Activated CD8-positive, alpha-beta T cell treated with anti-CD3 and anti-CD28 coated beads, Interleukin-2, amount 10 ng/mL, durations not matched to agents 7 days and 5 days (primary cell): Measurements from ENCODE around the gene ITPRID1. TPM values are rescaled to one million over a fixed set of nuclear protein-coding genes. Genes with fewer than 3 reads are reported as not detected.

Experiments
- ATAC-seq: fragments of 150-1000 bp; cut with Tn5 transposase; one replicate; pipeline ENCODE4 v1.10.0; 2021; ENCODE audit warnings: moderate library complexity
- CTCF ChIA-PET: fragments of 350-600 bp; sonication (Branson Sonifier 250); formaldehyde crosslinking; loops from one replicate; lab custom pipeline; 2021; ENCODE audit warnings: antibody characterized with exemption; lab: Charles Lee
- POLR2A ChIA-PET: fragments of 350-600 bp; sonication (Branson Sonifier 250); formaldehyde crosslinking; loops from one replicate; lab custom pipeline; 2021; ENCODE audit warnings: antibody characterized with exemption; lab: Charles Lee
- DNase-seq: peaks from one replicate; pipeline ENCODE4 v3.0.0-alpha.2; 2020
- H3K27ac Mint-ChIP-seq: one replicate; pipeline ENCODE4 v1.8.0; 2021; ENCODE audit warnings: mild to moderate bottlenecking, mixed read lengths
- H3K27me3 Mint-ChIP-seq: one replicate; pipeline ENCODE4 v1.8.0; 2021; ENCODE audit warnings: low read depth, mixed read lengths
- H3K36me3 Mint-ChIP-seq: one replicate; pipeline ENCODE4 v1.8.0; 2021; ENCODE audit warnings: low read depth, mixed read lengths
- H3K4me1 Mint-ChIP-seq: one replicate; pipeline ENCODE4 v1.8.0; 2021; ENCODE audit warnings: low read depth, mixed read lengths
- H3K4me3 Mint-ChIP-seq: one replicate; pipeline ENCODE4 v1.8.0; 2021; ENCODE audit warnings: mild to moderate bottlenecking, mixed read lengths
- H3K9me3 Mint-ChIP-seq: one replicate; pipeline ENCODE4 v1.8.0; 2022; ENCODE audit warnings: mixed read lengths; ENCODE audit not compliant: insufficient read depth
- total RNA-seq, 2 experiments: library from RNA; stranded (reverse); gene quantifications; one replicate each; pipeline ENCODE4 v1.2.3, GENCODE V29; 2021

The ITPRID1 gene
- total RNA-seq, 2 experiments from 2014 or later, result not detected

DNA sequence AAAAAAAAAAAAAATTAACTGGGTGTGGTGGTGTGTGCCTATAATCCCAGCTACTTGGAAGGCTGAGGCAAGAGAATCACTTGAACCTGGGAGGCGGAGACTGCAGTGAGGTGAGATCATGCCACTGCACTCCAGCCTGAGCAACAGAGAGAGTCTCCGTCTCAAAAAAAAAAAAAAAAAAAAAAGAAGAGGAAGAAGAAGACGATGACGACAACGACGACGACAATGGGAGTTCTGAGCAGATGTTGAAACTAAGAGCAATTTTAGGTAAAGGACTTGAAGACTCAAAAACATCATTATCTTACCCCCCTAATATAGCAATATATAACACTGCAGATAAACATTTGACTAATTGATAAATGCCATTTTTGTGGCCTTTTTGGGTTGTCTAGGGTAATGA is 133.6 kb downstream of the ITPRID1 start:
- POLR2A ChIA-PET, result interaction anchor here (0.6 kb wide), 1 partner anchor 526 kb away, joined by 3 read pairs; no protein-coding TSS in a partner anchor
- Mint-ChIP-seq H3K4me1 (no peaks in the 10 kb centered on the region), H3K36me3 (no peaks in the 10 kb centered on the region), H3K27me3 (no peaks in the 10 kb centered on the region), H3K4me3 (no peak overlapping the region), H3K9me3 (no peaks in the 10 kb centered on the region), H3K27ac (no peak overlapping the region)
- CTCF ChIA-PET, result no interaction called here
- DNase-seq, result no peak
- ATAC-seq, result no peak

DNA sequence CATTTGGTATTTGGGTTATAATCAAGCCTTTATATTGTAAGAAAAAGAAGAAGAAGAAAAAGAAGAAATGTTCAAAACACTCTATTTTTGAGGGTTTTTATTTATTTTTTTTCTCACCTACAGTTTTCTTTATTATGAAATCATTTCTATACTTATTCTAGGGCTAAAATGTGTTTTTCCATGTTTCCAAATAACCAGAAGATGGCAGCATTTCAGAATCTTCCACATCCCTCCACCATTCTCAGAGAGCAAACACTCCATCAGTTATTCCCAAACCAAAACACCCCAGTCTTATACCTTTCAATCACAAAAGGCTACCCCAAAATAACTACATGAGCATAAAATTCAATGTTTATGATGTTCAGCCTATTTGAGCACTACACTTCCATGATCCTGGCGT is 134.4 kb downstream of the ITPRID1 start:
- Mint-ChIP-seq H3K4me1 (no peaks in the 10 kb centered on the region), H3K27ac (no peak overlapping the region), H3K27me3 (no peaks in the 10 kb centered on the region), H3K4me3 (no peak overlapping the region), H3K36me3 (no peaks in the 10 kb centered on the region), H3K9me3 (no peaks in the 10 kb centered on the region)
- POLR2A ChIA-PET, result no interaction called here
- CTCF ChIA-PET, result no interaction called here
- no peak for DNase-seq
- no peak for ATAC-seq

DNA sequence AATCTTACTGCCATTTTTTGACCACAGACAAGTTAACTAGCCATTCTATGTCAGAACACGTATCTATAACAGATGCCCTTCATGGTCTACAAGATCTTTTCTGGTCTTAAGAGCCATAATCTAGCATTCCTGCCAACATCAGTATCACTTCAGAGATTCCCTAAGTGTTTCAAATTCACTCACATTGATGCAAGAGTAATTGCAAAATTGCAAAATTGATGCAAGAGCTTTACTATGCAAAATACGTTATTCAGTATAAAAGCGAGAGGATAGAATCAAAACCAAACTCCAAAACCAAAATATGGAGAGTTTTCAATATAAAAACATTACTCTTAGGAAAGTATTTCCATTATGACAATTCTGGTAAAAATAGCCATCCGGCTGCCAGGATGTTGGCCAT is 135.0 kb downstream of the ITPRID1 start:
- CTCF ChIA-PET, result no interaction called here
- no peaks in the 10 kb centered on the region for H3K9me3 Mint-ChIP-seq
- H3K4me1 Mint-ChIP-seq, result no peaks in the 10 kb centered on the region
- no peaks in the 10 kb centered on the region for H3K27me3 Mint-ChIP-seq
- no peaks in the 10 kb centered on the region for H3K36me3 Mint-ChIP-seq
- H3K27ac Mint-ChIP-seq, result no peak overlapping the region
- ATAC-seq (no peak), DNase-seq (no peak)
- POLR2A ChIA-PET, result no interaction called here
- no peak overlapping the region for H3K4me3 Mint-ChIP-seq

DNA sequence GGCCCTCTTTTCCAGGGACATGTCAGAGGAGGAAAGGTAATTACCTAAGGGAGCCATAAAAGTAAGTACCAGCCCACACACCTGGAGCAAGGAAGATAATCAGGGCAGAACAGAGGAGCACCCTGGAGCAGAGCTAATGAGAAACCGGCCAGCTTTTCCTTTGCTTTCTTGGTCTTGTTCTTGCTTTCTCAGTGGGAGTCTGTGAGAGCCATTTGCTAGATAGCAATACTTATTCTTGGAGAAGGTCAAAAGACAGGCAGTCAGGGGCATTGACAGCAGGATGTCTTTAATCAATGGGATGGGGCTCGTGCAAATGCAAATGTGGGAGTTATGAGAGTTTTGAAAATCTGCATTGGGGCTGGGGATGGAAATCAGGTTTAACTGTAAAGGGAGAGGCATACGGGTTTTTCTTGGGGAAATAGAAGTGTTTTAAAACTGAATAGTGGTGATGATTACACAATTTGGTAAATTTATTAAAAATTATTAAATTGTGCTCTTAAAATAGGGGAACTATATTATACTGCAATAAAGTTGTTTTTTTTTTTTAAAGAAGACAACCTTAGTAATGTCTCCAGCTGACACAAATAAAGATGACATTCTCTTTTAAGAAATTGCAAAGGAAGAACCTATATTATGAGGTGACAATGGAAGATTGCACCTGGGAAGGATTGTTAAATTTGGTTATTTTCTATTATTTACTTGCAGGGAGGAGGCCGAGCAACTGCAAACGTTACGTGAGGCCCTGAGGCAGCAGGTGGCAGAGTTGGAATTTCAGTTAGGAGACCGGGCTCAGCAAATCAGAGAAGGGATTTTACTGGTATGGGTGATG is 137.6 kb downstream of the ITPRID1 start:
- Mint-ChIP-seq H3K36me3 (no peaks in the 10 kb centered on the region), H3K27ac (no peak overlapping the region), H3K9me3 (no peaks in the 10 kb centered on the region), H3K4me1 (no peaks in the 10 kb centered on the region), H3K27me3 (no peaks in the 10 kb centered on the region), H3K4me3 (no peak overlapping the region)
- ATAC-seq (no peak), DNase-seq (no peak)
- ChIA-PET POLR2A (no interaction called here), CTCF (no interaction called here)

DNA sequence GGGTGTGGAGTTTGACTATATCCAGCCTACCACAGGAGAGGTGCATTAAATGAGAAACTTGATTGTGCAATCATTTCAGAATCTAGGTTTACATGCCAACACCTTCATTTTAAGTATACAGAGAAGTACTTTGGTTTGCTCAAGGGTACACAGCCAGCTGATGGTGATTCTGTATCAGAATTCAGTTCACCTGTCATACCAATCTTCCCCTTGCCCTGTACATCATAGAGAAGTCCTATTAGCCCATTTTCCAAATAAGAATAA is 138.1 kb downstream of the ITPRID1 start:
- Mint-ChIP-seq H3K27me3 (no peaks in the 10 kb centered on the region), H3K36me3 (no peaks in the 10 kb centered on the region), H3K4me1 (no peaks in the 10 kb centered on the region), H3K27ac (no peak overlapping the region), H3K9me3 (no peaks in the 10 kb centered on the region), H3K4me3 (no peak overlapping the region)
- POLR2A ChIA-PET, result no interaction called here
- DNase-seq (no peak), ATAC-seq (no peak)
- CTCF ChIA-PET, result no interaction called here

DNA sequence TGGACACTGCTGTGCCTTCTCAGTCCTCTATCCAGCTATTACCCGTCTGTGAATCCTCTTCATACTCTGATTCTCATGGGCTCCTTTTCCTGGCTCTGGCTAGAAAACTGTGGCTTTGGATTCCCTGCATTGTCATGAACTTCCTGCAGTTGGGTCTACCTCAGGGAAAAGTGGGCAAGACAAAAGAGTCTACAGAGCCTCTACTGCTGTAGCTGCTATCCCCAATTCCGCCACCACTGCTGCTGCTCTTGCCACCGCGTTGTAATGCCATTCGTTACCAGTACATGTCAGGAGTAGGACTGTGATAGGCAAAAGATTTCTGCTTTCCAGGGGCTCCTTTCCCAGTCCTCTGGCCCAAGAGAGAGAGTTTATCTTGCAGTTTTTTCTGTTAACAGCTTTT is 149.2 kb downstream of the ITPRID1 start:
- POLR2A ChIA-PET, result no interaction called here
- Mint-ChIP-seq H3K9me3 (no peaks in the 10 kb centered on the region), H3K36me3 (no peaks in the 10 kb centered on the region), H3K27me3 (no peaks in the 10 kb centered on the region), H3K4me1 (no peaks in the 10 kb centered on the region), H3K27ac (no peak overlapping the region), H3K4me3 (no peak overlapping the region)
- ATAC-seq (no peak), DNase-seq (no peak)
- CTCF ChIA-PET, result no interaction called here

DNA sequence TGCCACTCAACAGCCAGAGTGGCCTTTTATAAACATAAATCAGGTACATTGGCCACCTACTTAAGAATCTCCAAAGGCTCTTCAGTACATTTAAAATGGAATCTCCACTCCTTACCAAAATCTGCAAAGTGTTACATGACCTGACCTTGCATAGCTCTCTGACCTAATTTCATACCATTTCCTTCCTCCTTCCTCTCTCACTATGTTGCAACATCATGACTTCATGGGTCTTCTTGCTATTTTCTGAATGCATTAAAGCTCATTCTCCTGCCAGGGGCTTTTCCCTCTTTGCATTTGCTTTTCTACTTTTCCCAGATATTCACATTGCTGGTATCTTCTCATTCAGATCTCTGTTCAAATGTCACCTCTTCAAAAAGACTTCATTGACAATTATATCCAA is 151.0 kb downstream of the ITPRID1 start:
- ChIA-PET POLR2A (no interaction called here), CTCF (no interaction called here)
- Mint-ChIP-seq H3K36me3 (no peaks in the 10 kb centered on the region), H3K4me3 (no peak overlapping the region), H3K27me3 (no peaks in the 10 kb centered on the region), H3K4me1 (no peaks in the 10 kb centered on the region), H3K27ac (no peak overlapping the region), H3K9me3 (no peaks in the 10 kb centered on the region)
- DNase-seq (no peak), ATAC-seq (no peak)

DNA sequence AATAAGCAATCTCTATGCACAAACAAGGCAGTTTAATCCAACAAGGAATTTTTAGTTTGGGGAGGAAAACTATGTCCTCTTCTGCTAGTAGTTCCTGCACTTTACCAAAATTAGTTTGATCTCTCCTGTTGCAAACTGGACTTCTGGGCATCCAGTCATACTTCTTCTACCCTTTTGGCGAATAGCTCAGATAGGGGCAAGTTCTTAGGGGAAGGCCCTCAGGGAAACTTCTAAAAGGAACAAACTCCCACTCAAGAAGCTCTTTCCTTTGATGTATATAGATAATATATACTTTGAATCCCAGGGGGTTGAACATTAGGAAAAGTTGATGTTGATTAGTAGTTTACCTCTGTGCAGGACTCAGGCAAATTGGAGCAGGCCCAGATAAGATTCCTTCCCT is 151.7 kb downstream of the ITPRID1 start:
- DNase-seq (no peak), ATAC-seq (no peak)
- Mint-ChIP-seq H3K27me3 (no peaks in the 10 kb centered on the region), H3K36me3 (no peaks in the 10 kb centered on the region), H3K4me1 (no peaks in the 10 kb centered on the region), H3K9me3 (no peaks in the 10 kb centered on the region), H3K27ac (no peak overlapping the region), H3K4me3 (no peak overlapping the region)
- ChIA-PET CTCF (no interaction called here), POLR2A (no interaction called here)

DNA sequence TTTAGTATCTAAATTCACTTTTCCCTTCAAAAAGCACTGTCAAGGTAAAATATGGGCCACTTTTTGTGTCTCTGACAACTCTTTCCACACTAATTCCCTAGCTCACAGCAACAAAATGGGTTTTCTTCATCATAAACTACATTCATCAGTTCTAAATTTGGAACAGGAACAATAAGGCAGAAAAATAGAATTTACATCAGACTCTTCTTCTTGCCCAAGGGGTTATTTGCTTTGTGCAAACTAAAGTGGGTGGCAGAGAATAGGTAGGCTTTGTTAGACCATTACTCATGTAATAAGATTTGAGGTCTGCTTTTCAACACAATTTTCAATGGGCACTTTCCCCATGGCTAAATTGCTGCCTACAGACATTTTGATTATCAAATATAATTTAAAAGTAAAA is 155.6 kb downstream of the ITPRID1 start:
- ChIA-PET CTCF (no interaction called here), POLR2A (no interaction called here)
- DNase-seq, result no peak
- no peak for ATAC-seq
- Mint-ChIP-seq H3K27me3 (no peaks in the 10 kb centered on the region), H3K27ac (no peak overlapping the region), H3K4me1 (no peaks in the 10 kb centered on the region), H3K9me3 (no peaks in the 10 kb centered on the region), H3K4me3 (no peak overlapping the region), H3K36me3 (no peaks in the 10 kb centered on the region)

DNA sequence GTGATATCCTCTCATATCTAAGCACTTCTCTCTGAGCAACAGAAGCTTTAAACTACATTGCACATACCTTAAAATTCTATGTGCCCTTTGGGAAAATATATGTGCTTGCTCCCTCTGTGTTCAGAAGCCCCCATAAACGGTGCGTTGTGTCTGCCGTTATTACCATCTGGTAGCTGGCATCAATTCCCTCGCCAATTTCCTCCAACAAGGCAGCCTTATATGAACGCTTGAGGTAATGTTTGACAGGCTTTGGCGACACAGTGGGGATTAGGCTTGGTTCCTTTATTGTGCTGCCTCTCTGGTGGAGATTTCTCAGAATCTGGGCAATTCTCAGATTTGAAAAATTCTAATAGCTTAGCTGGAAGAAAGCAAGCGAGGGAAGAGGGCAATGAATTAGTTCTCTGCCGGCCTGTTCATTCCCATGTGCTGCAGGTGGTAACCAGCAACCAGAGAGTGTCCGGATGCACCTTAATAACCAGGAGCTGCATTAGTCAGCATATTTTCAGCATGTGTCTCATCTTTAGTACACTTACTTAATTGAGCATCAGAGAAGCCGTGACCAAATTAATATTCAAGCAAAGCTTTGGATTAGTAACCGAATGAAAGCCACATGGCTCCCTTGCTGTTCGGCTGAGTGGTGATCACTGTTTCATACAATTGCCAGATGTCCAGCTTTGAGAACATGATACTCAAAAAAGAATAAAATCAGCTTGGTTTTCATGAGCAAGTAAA is 165.8 kb downstream of the ITPRID1 start:
- H3K4me3 Mint-ChIP-seq, result no peak overlapping the region
- CTCF ChIA-PET, result no interaction called here
- H3K4me1 Mint-ChIP-seq, result no peaks in the 10 kb centered on the region
- no peak for DNase-seq
- no peaks in the 10 kb centered on the region for H3K36me3 Mint-ChIP-seq
- no peaks in the 10 kb centered on the region for H3K27me3 Mint-ChIP-seq
- no peaks in the 10 kb centered on the region for H3K9me3 Mint-ChIP-seq
- POLR2A ChIA-PET, result no interaction called here
- no peak for ATAC-seq
- H3K27ac Mint-ChIP-seq, result no peak overlapping the region

DNA sequence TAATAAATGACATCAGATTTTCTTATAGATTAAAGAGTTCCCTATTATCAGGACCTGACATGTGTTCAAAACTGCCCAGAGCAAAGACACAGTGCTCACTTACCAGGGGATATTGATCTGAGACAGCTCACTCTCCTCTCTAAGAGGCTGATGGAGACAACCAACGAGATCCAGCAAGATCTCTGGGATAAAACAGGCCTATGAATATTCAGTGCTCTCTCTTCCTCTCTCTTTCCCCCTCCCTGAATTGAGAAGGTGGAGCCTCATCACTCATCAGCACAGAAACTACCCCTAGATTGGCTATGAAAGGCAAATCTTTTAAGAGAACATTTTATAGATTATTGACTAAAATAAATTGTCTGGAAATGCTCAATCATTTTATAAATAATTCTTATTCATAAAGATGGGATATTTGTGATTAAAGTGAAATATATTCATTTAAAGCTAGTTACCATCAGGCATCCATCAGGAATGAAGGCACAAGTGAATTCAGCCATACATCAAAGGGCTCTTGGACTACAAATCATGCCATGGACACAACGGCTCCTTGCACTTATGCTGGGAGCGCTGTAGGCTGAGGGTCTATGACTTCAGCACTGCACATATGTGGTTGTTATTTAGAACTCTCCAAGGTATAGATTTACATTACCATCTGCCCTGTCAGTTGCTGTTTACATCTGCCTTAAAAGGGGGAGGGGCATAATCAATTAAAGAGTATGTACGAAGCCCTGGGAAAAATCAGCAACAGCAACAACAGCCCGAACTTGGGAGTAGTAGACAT is 169.7 kb downstream of the ITPRID1 start:
- Mint-ChIP-seq H3K36me3 (no peaks in the 10 kb centered on the region), H3K4me1 (no peaks in the 10 kb centered on the region), H3K9me3 (no peaks in the 10 kb centered on the region), H3K27me3 (no peaks in the 10 kb centered on the region), H3K4me3 (no peak overlapping the region), H3K27ac (no peak overlapping the region)
- DNase-seq, result no peak
- no peak for ATAC-seq
- CTCF ChIA-PET, result no interaction called here
- POLR2A ChIA-PET, result no interaction called here

DNA sequence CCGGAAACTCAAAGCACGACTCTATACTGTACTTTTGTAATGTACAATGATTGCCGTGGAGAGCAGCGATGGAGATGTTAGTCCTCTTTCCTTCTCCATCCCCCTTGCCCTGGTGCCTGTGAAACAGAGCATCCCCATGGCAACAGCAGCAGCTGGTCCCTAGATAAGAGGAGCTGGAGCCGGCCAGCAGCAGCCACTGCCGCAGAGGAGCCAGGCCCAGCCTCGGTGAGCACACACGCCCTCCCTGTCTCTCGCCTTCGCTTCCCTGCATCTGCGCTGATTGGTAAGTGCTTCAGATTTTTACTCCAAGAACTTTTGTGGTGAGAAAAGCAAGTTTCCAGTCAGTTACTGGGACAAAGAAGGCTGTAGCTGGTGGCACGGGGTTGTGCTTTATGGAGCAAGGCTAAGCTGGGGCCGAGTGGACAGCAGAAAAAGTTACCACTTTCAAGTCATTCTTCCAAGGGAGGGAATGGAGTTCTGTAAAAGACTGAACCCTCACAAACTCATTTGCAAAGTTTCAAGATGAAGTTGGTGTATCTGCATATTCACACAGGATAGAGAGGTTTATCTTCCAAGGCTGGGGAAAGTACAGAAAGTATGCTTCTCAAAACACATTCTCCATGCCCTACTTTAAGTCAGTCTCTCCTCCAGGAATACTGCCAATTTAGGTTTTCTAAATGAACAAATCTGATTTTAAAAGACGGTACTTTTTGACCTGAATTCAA is 173.3 kb downstream of the ITPRID1 start, which contains the start of gene PPP1R17:
PPP1R17 (plus strand) TSS at position 192 of the 725 bp plus-strand sequence. CDS start 5,227 bp downstream, outside the sequence.
- ATAC-seq, result no peak
- H3K27me3 Mint-ChIP-seq, result no peaks in the 10 kb centered on the region
- CTCF ChIA-PET, result no interaction called here
- H3K4me1 Mint-ChIP-seq, result no peaks in the 10 kb centered on the region
- no peak within 1 kb of the TSS for H3K4me3 Mint-ChIP-seq
- no peaks in the 10 kb centered on the region for H3K36me3 Mint-ChIP-seq
- H3K9me3 Mint-ChIP-seq, result no peaks in the 10 kb centered on the region
- no peak within 1 kb of the TSS for H3K27ac Mint-ChIP-seq
- no peak for DNase-seq
- POLR2A ChIA-PET, result no interaction called here
